GM18873 (cell line): ENCODE results near the gene NPEPL1.

Source experiments
- ATAC-seq: cut with Tn5 transposase; IDR thresholded peaks from one replicate; pipeline ENCODE4 v1.9.1; 2021; ENCODE audit warnings: mild to moderate bottlenecking, moderate library complexity, moderate number of reproducible peaks; ENCODE audit not compliant: unreplicated experiment, low FRiP score

Gene NPEPL1

GRCh38 chr20:58698741-58699622 lies 6.4 kb downstream of the NPEPL1 start:
- no peak for ATAC-seq

DNA sequence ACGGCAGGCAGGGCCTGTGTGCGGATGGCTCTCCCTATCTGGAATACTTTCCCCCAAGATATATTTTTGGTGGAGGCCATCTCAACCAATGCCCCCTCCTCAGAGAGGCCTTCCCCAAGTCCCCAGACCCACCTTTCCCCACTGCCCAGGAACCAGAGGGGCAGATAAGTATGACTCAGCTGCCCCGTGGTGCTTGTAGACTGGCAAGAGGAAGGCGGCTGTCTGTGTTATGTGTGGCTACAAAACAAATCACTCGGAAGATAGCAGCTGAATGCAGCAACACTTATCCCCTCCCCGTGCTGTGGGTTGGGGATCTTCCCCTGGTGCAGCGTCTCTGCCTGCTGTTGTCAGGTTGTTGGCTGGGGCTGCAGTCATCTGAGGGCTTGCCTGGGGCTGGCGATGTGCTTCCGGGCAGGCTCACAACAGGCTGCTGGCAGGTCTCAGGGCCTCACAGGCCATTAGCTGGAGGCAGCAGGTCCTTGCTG lies 7.1 kb downstream of the NPEPL1 start:
- ATAC-seq: no peak

- no peak for ATAC-seq
Observed at GRCh38 chr20:58700121-58700821, 7.7 kb downstream of the NPEPL1 start.

DNA sequence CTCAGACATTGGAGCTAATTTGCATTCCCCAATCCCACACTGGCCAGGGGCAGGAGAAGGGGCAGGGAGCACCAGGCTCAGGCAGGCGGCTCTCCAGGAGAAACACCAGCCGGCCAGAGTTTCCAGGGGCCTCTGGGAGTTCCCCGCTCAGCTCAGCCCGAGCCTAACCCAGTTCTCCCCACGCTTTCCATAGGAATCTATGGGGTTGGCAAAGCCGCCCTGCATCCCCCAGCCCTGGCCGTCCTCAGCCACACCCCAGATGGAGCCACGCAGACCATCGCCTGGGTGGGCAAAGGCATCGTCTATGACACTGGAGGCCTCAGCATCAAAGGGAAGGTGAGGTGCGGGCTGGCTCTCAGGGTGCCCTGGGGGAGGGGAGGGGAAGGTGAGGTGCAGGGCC lies 8.2 kb downstream of the NPEPL1 start:
- ATAC-seq: no peak

- ATAC-seq: no peak
Observed at GRCh38 chr20:58701431-58702160, 9.0 kb downstream of the NPEPL1 start.

DNA sequence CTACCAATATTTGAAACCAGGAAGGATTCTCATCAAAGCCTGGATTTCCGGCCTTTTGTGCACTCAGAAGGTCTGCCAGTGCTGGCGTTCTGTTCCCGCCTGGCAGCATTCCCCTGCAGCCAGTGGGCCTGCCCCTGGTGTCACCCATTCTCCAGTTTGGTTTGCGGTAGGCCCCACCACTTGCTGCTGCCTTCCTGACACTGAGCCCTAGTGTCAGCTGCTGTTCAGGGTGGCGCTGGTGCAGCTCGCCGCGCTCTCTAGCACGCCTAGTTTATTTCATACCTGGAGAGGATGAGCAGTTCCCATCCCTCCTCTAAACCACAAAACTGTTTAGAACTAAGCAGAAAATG lies 9.5 kb downstream of the NPEPL1 start:
- no peak for ATAC-seq

GRCh38 chr20:58702859-58703648 lies 10.5 kb downstream of the NPEPL1 start:
- ATAC-seq: no peak

DNA sequence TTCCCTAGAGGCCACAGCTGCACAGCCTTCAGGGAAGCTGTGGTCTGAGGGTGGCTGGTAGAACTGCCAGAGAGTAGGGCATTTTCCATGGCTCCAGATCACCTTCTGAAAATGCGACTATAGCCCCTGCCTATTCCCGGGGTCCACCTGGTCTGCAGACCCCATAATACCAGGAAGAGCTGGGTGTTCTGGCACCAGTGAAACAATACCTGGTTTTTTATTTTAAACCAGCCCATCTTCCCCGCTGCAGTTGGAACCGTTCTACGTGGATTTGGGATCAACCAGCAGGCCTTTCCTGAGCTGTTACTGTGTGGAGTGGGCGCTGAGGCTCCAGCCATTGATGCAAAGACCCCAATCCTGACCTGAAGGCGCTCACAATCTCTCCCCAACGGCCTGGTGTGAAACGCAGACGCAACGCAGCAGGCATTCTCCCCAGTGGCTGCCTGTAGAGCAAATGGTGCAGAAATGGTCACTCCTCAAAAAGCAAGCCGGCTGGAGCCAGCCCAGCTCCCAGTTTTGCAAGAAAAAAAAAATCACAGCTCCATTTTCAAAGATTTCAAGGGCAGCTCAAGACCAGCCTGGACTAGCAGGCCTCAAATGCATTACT lies 11.3 kb downstream of the NPEPL1 start:
- ATAC-seq: no peak

- no peak for ATAC-seq
Observed at GRCh38 chr20:58705208-58705926, 12.8 kb downstream of the NPEPL1 start.

DNA sequence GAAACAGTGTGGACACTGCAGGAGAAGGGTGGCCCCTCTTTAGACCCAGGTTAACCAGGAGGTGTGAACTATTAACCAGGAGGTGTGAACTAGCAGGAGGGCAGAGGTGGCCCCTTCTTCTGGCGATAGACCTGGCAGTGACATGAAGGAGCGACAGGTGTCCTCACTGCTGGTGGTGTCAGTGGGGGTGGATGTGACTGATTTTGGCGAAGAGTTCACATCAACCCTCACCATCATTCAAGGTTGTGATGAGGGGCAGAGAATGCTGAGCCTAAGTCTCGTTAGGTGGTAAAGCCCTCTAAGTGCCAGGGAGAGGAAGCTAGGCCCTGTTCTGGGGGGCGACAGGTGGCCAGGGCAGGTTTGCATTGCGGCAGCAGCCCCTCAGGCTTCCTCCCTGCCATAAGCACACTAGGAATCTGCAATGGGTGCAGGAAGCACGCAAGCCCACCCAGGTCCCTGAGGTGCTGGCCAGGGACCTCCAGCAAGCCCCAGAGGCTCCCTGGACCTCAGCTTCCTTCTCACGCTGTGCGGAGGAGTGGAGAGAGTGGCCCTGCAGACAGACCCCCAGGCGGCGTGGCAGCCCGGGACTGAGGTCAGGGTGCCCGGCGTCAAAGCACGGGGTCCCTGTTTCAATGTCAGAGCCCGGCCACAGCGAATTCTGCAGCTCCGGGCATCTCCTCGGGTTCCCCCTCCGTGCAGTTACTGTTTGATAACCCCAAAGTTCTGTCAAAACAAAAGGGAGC lies 13.7 kb downstream of the NPEPL1 start:
- ATAC-seq: no peak

DNA sequence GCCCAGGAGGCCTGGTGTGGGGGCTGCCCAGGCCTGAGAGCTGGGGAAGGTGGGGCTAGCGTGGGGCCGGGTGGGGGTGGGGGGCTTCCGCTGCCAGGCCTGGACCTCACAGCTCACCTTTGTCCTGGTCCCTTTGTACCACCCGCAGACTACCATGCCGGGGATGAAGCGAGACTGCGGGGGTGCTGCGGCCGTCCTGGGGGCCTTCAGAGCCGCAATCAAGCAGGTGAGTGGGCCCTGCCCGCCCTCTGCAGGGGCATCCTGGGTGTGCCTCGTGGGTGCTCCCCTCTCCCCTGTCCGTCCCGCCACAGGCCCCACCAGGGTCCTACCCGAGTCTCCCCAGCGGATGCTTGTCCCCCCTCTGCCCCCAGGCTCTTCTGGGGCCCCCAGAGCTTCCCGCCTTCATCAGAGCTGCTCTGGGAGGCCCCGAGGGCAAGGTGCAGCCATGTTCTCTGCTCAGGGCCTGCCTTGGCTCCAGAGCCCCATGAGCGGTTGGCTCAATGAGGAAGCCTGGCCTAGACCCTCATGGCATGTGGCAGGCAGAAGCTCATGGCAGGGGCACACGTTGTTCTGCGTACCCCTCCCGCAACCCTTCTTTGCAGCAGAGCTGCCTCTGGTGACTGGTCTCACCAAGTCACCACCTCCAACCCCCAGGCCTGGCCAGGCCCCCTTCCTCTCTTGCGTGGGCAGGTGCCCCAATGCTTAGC lies 14.5 kb downstream of the NPEPL1 start:
- no peak for ATAC-seq

GRCh38 chr20:58707770-58708169 lies 15.2 kb downstream of the NPEPL1 start:
- ATAC-seq: no peak

DNA sequence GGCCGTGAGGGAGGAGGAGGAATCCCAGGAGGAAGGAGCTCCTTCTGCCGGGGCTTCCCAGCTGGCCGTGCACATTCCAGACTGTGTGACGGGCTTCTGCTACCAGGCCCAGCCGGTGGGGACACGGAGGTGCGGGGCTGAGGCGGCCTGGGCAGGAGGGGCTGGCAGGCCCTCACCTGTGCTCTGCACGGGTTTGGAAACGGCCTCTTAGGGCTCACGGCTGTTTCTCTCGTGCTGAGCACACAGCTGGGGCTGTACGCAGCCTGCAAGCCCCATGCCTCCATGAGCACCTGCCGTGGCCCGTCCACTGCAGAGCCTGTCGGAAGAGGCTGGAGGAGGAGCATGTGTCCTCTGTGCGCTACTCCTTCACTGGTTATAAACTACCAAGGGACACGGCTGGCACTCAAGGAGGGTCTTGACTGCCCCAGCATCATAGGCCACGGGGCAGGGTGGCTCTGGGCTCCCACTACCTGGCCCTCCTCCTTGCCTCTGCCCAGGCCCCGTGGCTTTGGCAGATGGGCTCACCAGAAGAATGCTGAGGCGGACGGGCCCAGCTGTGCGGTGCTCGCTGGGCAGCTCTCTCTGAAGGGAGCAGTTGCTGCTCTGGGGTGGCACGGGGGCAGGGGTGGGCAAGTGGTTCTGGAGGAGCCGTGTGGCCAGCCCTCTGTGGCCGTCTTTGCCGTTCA lies 15.8 kb downstream of the NPEPL1 start:
- no peak for ATAC-seq

GRCh38 chr20:58709013-58709702 lies 16.6 kb downstream of the NPEPL1 start:
- ATAC-seq: no peak

GRCh38 chr20:58709703-58710039 lies 17.1 kb downstream of the NPEPL1 start:
- ATAC-seq: no peak

DNA sequence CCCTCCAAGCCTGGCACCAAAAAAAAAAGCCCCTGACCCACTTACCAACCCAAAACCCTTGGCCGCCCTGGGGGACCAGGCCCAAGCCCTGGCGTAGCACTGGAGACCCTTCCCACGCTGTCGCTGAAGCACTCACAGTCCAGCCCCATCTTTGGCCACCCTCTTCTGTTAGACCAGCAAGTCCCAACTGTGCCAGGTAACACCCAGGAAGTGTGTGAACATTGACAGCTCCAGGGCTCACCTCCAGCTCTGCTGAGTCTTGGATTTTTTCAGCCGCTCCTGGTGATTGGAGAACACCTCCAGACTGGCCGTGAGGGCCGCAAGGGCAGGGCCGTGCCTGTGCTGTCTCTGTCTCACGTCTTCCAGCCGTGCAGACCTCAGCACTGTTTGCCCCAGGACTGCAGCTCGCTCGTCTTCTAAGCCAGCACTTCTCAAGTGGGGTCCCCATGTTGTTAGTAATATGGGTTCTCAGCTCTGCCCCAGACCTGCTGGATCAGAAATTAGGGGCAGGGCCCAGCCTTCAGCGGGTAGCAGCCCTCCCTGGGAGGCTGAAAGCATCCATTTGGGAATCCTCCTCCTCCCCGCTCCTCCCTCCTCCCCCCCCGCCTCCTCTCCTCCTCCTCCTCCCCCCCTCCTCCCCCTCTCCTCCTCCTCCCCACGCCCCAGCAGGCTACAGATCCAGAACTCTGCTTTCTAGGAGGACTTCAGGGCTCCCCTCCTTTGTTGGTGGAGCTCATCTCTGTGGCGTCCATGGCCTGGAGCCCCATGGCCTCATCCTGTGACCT lies 18.1 kb downstream of the NPEPL1 start:
- no peak for ATAC-seq
